K562 (cell line): ENCODE results near the gene GLT8D2. TPM values are rescaled to one million over a fixed set of nuclear protein-coding genes. Genes with fewer than 3 reads are reported as not detected.

Source experiments
- ATAC-seq: fragments of 200-7000 bp; cut with Tn5 transposase; 3 replicates; pipeline ENCODE4 v1.9.1; 2020; ENCODE audit warnings: moderate library complexity
- BruUV-seq: library from RNA; stranded (reverse); fragments of 400-500 nt; replicated peaks from 2 replicates; lab custom pipeline; 2021; lab: Mats Ljungman, UMichigan
- CTCF ChIA-PET: fragments of 300-600 bp; formaldehyde crosslinking; extraction: SDS; loops from one replicate; lab custom pipeline; 2021; ENCODE audit warnings: low intra/inter-chr PET ratio; lab: Yijun Ruan, JAX
- POLR2A ChIA-PET: fragments of 300-600, 350-650 bp; sonication (Branson Sonifier 250); formaldehyde crosslinking; extraction: SDS; loops from one replicate; lab custom pipeline; 2021; ENCODE audit warnings: antibody characterized with exemption, inconsistent platforms; lab: Yijun Ruan, JAX
- DNase-seq, 4 experiments: peaks; one replicate each; pipeline versions ENCODE4 v3.0.0 to v3.0.0-alpha.2; 2011 to 2018; ENCODE audit warnings: low spot score in 3 of 4, mixed read lengths in 3 of 4; ENCODE audit errors: extremely low read depth in 1 of 4
- FAIRE-seq: peaks from 2 replicates; lab custom pipeline; 2011; peaks lifted over from hg19 to GRCh38; lab: Jason Lieb, UNC
- H2AFZ ChIP-seq: 2 replicates; pipeline ENCODE4 v1.6.0; 2011; ENCODE audit warnings: low read depth, low read length, control low read depth, inconsistent platforms
- H3K27ac ChIP-seq: fragments of 200-600 bp; 3 replicates; pipeline ENCODE4 v1.8.0; 2011; ENCODE audit warnings: low read depth, mild to moderate bottlenecking, control low read depth, inconsistent platforms, low read length, moderate library complexity, mixed read lengths; ENCODE audit errors: extremely low read depth
- H3K27me3 ChIP-seq, 2 experiments: fragments of 300-600 bp in 1 of 2; 2 replicates in 1 of 2; 3 replicates in 1 of 2; pipeline versions ENCODE4 v1.6.0 to v1.8.0; 2011; ENCODE audit warnings: inconsistent platforms in 2 of 2, low read length in 2 of 2, mild to moderate bottlenecking in 1 of 2, mixed read lengths in 1 of 2, moderate library complexity in 1 of 2; ENCODE audit not compliant: control insufficient read depth in 2 of 2, insufficient read depth in 2 of 2
- H3K36me3 ChIP-seq: fragments of 300-600 bp; 3 replicates; pipeline ENCODE4 v1.8.0; 2011; ENCODE audit warnings: mild to moderate bottlenecking, low read length, inconsistent platforms; ENCODE audit not compliant: control insufficient read depth, insufficient read depth
- H3K4me1 ChIP-seq, 2 experiments: fragments of 200-600 bp in 1 of 2; replicated peaks in 1 of 2; 2 replicates in 1 of 2; 3 replicates in 1 of 2; pipeline versions ENCODE4 v1.5.1 to v1.8.0; 2011; ENCODE audit warnings: inconsistent platforms in 2 of 2, low read length in 2 of 2, mild to moderate bottlenecking in 1 of 2, mixed read lengths in 1 of 2, moderate library complexity in 1 of 2; ENCODE audit not compliant: control insufficient read depth in 2 of 2, insufficient read depth in 2 of 2
- H3K4me2 ChIP-seq: 2 replicates; pipeline ENCODE4 v1.6.1; 2011; ENCODE audit warnings: low read length, control low read depth, inconsistent platforms, mixed read lengths; ENCODE audit not compliant: insufficient read depth
- H3K4me3 ChIP-seq: fragments of 200-600 bp; sonication (generic), shearing (Covaris generic); 2 replicates; pipeline ENCODE4 v1.5.1; 2016; ENCODE audit warnings: control low read depth, inconsistent platforms
- H3K79me2 ChIP-seq: fragments of 200-600 bp; 3 replicates; pipeline ENCODE4 v1.8.0; 2011; ENCODE audit warnings: low read length, inconsistent platforms; ENCODE audit not compliant: control insufficient read depth, insufficient read depth
- H3K9ac ChIP-seq, 2 experiments: 2 replicates each; pipeline versions ENCODE4 v1.6.0 to v1.6.1; 2011; ENCODE audit warnings: low read depth in 2 of 2, low read length in 2 of 2, control low read depth in 1 of 2, inconsistent platforms in 1 of 2, mild to moderate bottlenecking in 1 of 2, mixed read lengths in 1 of 2; ENCODE audit not compliant: insufficient read depth in 1 of 2
- H3K9me1 ChIP-seq: one replicate; pipeline ENCODE4 v1.6.0; 2011; ENCODE audit warnings: inconsistent platforms, mild to moderate bottlenecking, low read length, moderate library complexity; ENCODE audit not compliant: control insufficient read depth, insufficient read depth
- H3K9me3 ChIP-seq: replicated peaks from 2 replicates; pipeline ENCODE4 v1.5.1; 2011; ENCODE audit warnings: low read depth, low read length, inconsistent platforms; ENCODE audit not compliant: control insufficient read depth, insufficient read depth
- H4K20me1 ChIP-seq: replicated peaks from 2 replicates; pipeline ENCODE4 v1.6.1; 2011; ENCODE audit warnings: low read length, inconsistent platforms, mixed read lengths; ENCODE audit not compliant: control insufficient read depth, insufficient read depth
- ARID1B ChIP-seq: fragments of 450-650 bp; IDR thresholded peaks from 2 replicates; pipeline ENCODE4 v1.6.1; 2016; ENCODE audit warnings: antibody characterized with exemption, mild to moderate bottlenecking, inconsistent platforms
- ARID2 ChIP-seq: fragments of 450-650 bp; IDR thresholded peaks from 2 replicates; pipeline ENCODE4 v1.6.1; 2017; ENCODE audit warnings: antibody characterized with exemption, mild to moderate bottlenecking
- CEBPG ChIP-seq, 3 experiments: fragments of 200-800 bp in 1 of 3; sonication (Bioruptor generic) in 1 of 3; sonication (generic) in 1 of 3; formaldehyde crosslinking in 1 of 3; IDR thresholded peaks in 2 of 3; conservative IDR thresholded peaks in 1 of 3; 2 replicates each; pipeline versions ENCODE4 v1.6.1 to v1.8.0; 2016 to 2022; ENCODE audit warnings: missing compliant biosample characterization in 2 of 3, missing genetic modification characterization in 2 of 3, mild to moderate bottlenecking in 1 of 3, missing genetic modification reagents in 1 of 3
- FOSL1 ChIP-seq: fragments of 200-800 bp; sonication (Bioruptor generic); conservative IDR thresholded peaks from 2 replicates; pipeline ENCODE4 v1.6.1; 2016; ENCODE audit warnings: missing genetic modification characterization, missing compliant biosample characterization
- JUND ChIP-seq, 2 experiments: IDR thresholded peaks; 2 replicates in 1 of 2; 3 replicates in 1 of 2; pipeline ENCODE4 v1.6.1; 2011; ENCODE audit warnings: borderline replicate concordance in 2 of 2, low read depth in 2 of 2, low read length in 2 of 2, improper control_type of control experiment in 1 of 2, missing biosample characterization in 1 of 2, missing genetic modification characterization in 1 of 2, missing genetic modification reagents in 1 of 2
- MYBL2 ChIP-seq, 2 experiments: fragments of 450-650 bp in 1 of 2; sonication (generic) in 1 of 2; formaldehyde crosslinking in 1 of 2; IDR thresholded peaks; 2 replicates each; pipeline versions ENCODE4 v1.6.1 to v1.8.1; 2017 to 2022; ENCODE audit warnings: borderline replicate concordance in 1 of 2, inconsistent platforms in 1 of 2, low read depth in 1 of 2, mild to moderate bottlenecking in 1 of 2, missing genetic modification reagents in 1 of 2, moderate library complexity in 1 of 2
- RBM14 ChIP-seq: fragments of 200-400 bp; formaldehyde crosslinking; IDR thresholded peaks from 2 replicates; pipeline ENCODE4 v1.6.1; 2018; ENCODE audit warnings: low read depth, mild to moderate bottlenecking, low read length, moderate library complexity, borderline replicate concordance; ENCODE audit not compliant: insufficient read depth
- SIN3B ChIP-seq: fragments of 450-650 bp; IDR thresholded peaks from 2 replicates; pipeline ENCODE4 v1.6.1; 2017; ENCODE audit warnings: low read depth, mild to moderate bottlenecking, moderate library complexity
- SIX5 ChIP-seq, 2 experiments: IDR thresholded peaks; 2 replicates each; pipeline ENCODE4 v1.6.1; 2011; ENCODE audit warnings: low read length in 2 of 2, borderline replicate concordance in 1 of 2, low read depth in 1 of 2, mild to moderate bottlenecking in 1 of 2, moderate library complexity in 1 of 2; ENCODE audit not compliant: insufficient read depth in 1 of 2
- WGBS: fragments of 100-300 bp; shearing (Covaris generic); methylation state at CpG from one replicate; pipeline ENCODE4 v1.1.6; 2016; ENCODE audit warnings: low coverage, mixed read lengths; ENCODE audit not compliant: insufficient coverage; ENCODE audit errors: missing lambda C conversion rate; 5-methylcytosine and 5-hydroxymethylcytosine counted together
- in situ Hi-C: fragments of 300-500 bp; cut with MboI; formaldehyde crosslinking; loops from 4 replicates; pipeline ENCODE4 v1.15.0; 2018; ENCODE audit warnings: inconsistent platforms, mixed read lengths
- intact Hi-C: fragments of 100-400 bp; cut with micrococcal nuclease; formaldehyde crosslinking; loops from 2 replicates; pipeline ENCODE4 v1.14.2; 2022
- polyA plus RNA-seq, 8 experiments: library from polyadenylated mRNA; depleted of rRNA in 4 of 8; stranded (reverse) in 5 of 8; unstranded in 3 of 8; fragments of >200 nt; fragmentation: Nextera tagmentation in 2 of 8; fragmentation: Illumina TruSeq in 1 of 8; extraction: Ambion mirVana in 2 of 8; extraction: Trizol in 1 of 8; gene quantifications; 2 replicates each; pipeline versions ENCODE4 v1.2.1 to v1.2.3, GENCODE V29; 2011 to 2014; ENCODE audit warnings: inconsistent platforms in 1 of 8, missing spikeins in 1 of 8
- total RNA-seq, 7 experiments: library from RNA; depleted of rRNA in 6 of 7; stranded (reverse); fragments of >200 nt in 6 of 7; fragmentation: Illumina TruSeq in 2 of 7; extraction: Trizol in 2 of 7; gene quantifications; 2 replicates each; pipeline versions ENCODE4 v1.2.1 to v1.2.3, GENCODE V29; 2011 to 2021; ENCODE audit warnings: low replicate concordance in 1 of 7
- TF ChIP-seq, protein P1 (sequence below), 2 experiments: IDR thresholded peaks in 1 of 2; conservative IDR thresholded peaks in 1 of 2; 2 replicates each; pipeline ENCODE4 v1.6.1; 2016; ENCODE audit warnings: low read depth in 2 of 2, mild to moderate bottlenecking in 1 of 2, missing compliant biosample characterization in 1 of 2, missing genetic modification characterization in 1 of 2, moderate library complexity in 1 of 2
- TF ChIP-seq, protein P2 (sequence below): IDR thresholded peaks from 3 replicates; pipeline ENCODE4 v1.6.1; 2011; ENCODE audit warnings: borderline replicate concordance, mild to moderate bottlenecking; ENCODE audit not compliant: insufficient read length, insufficient read depth
- TF ChIP-seq, protein P3 (sequence below), 2 experiments: fragments of 450-650 bp in 1 of 2; sonication (generic) in 1 of 2; formaldehyde crosslinking in 1 of 2; IDR thresholded peaks in 1 of 2; conservative IDR thresholded peaks in 1 of 2; 2 replicates each; pipeline versions ENCODE4 v1.6.1 to v1.8.1; 2016 to 2023; ENCODE audit warnings: mild to moderate bottlenecking in 2 of 2, moderate library complexity in 2 of 2, inconsistent platforms in 1 of 2, missing genetic modification reagents in 1 of 2

GLT8D2 gene
- total and polyA plus RNA-seq, 9 of the 15 experiments (the other 6 are each of a cell fraction or from before 2014, with no cell fraction given): 0.18 to 0.27 (median 0.18) TPM; not detected in 6

- H3K4me1 ChIP-seq: peaks cover 6 to 14% of the 10 kb centered on the region in 2 experiments; a peak in 4 of 5 replicates
- intact Hi-C loops (no loop called here), in situ Hi-C loops (no loop called here)
- peak overlapping the region; percentile 57 for H3K4me2 ChIP-seq
- no peaks in the 10 kb centered on the region for H4K20me1 ChIP-seq
- no peak overlapping the region for H3K4me3 ChIP-seq
- H3K9me1 ChIP-seq: no peaks in the 10 kb centered on the region
- H3K79me2 ChIP-seq: no peaks in the 10 kb centered on the region
- no peaks in the 10 kb centered on the region for H3K36me3 ChIP-seq
- H3K27ac ChIP-seq: no peak overlapping the region
- no peaks in the 10 kb centered on the region; a peak in 1 of 5 replicates for H3K27me3 ChIP-seq
- H3K9ac ChIP-seq: peak overlapping the region; percentile 23 to 81; a peak in 2 of 4 replicates
- ChIA-PET POLR2A (interaction anchor here (0.6 to 1.8 kb wide), 8 partner anchors 14 to 156 kb away, joined by 3 to 11 read pairs (median 4); partner anchors contain the start of genes HSP90B1, NT5DC3 and TDG), CTCF (no interaction called here)
- 5% methylated on average over 16 of the region's 16 CpGs for WGBS
- FAIRE-seq (peak; percentile 52), ATAC-seq (peak; percentile 79), DNase-seq (peak in 2 of 4 experiments; percentile 24 to 40)
- peak overlapping the region; percentile 79 for H2AFZ ChIP-seq
- no peaks in the 10 kb centered on the region for H3K9me3 ChIP-seq
- BruUV-seq: no TSS peak
- 0 out of 2 replicates have a peak, but pooled peaks have one; percentile 14 for TF ChIP-seq FOSL1 (tag)
- TF ChIP-seq ARID2: no peak
- TF ChIP-seq, protein P1, sequence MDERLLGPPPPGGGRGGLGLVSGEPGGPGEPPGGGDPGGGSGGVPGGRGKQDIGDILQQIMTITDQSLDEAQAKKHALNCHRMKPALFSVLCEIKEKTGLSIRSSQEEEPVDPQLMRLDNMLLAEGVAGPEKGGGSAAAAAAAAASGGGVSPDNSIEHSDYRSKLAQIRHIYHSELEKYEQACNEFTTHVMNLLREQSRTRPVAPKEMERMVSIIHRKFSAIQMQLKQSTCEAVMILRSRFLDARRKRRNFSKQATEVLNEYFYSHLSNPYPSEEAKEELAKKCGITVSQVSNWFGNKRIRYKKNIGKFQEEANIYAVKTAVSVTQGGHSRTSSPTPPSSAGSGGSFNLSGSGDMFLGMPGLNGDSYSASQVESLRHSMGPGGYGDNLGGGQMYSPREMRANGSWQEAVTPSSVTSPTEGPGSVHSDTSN (CRISPR knock-in tag; IDR thresholded peaks at IDR 0.05; ENCODE audit: low read depth): no peak
- TF ChIP-seq, protein P1 (tag; conservative IDR thresholded peaks at IDR 0.05; ENCODE audit: low read depth): 0 out of 2 replicates have a peak, but pooled peaks have one; percentile 7
- no peak for TF ChIP-seq SIX5 (IDR thresholded peaks at IDR 0.05; ENCODE audit: borderline replicate concordance in 1 of 2, insufficient read depth in 1 of 2, low read depth in 1 of 2, low read length in 2 of 2)
- no peak for TF ChIP-seq SIN3B
- TF ChIP-seq, protein P2, sequence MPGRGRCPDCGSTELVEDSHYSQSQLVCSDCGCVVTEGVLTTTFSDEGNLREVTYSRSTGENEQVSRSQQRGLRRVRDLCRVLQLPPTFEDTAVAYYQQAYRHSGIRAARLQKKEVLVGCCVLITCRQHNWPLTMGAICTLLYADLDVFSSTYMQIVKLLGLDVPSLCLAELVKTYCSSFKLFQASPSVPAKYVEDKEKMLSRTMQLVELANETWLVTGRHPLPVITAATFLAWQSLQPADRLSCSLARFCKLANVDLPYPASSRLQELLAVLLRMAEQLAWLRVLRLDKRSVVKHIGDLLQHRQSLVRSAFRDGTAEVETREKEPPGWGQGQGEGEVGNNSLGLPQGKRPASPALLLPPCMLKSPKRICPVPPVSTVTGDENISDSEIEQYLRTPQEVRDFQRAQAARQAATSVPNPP: no peak
- peak; percentile 33; the same call in 1 of the 2 replicates for TF ChIP-seq ARID1B
- TF ChIP-seq MYBL2 (IDR thresholded peaks at IDR 0.05; ENCODE audit: low read depth): no peak
- no peak for TF ChIP-seq MYBL2 (CRISPR knock-in tag; IDR thresholded peaks at IDR 0.05; ENCODE audit: borderline replicate concordance)
- no peak for TF ChIP-seq CEBPG (CRISPR knock-in tag; IDR thresholded peaks at IDR 0.05)
- TF ChIP-seq CEBPG (tag; conservative IDR thresholded peaks at IDR 0.05 in 1 of 2, IDR thresholded peaks at IDR 0.05 in 1 of 2): peak in 1 of 2 experiments; percentile 68; a peak in 2 of 4 replicates
- TF ChIP-seq RBM14: no peak
- peak; percentile 55; the same call in 1 of the 2 replicates for TF ChIP-seq JUND (IDR thresholded peaks at IDR 0.05; ENCODE audit: borderline replicate concordance, low read depth, low read length)
- peak; percentile 70; the same call in 2 of the 3 replicates for TF ChIP-seq JUND (tag; IDR thresholded peaks at IDR 0.05; ENCODE audit: borderline replicate concordance, low read depth, low read length)
- TF ChIP-seq, protein P3, sequence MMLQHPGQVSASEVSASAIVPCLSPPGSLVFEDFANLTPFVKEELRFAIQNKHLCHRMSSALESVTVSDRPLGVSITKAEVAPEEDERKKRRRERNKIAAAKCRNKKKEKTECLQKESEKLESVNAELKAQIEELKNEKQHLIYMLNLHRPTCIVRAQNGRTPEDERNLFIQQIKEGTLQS (IDR thresholded peaks at IDR 0.05): peak; percentile 89
- TF ChIP-seq, protein P3 (CRISPR knock-in tag; conservative IDR thresholded peaks at IDR 0.05): no peak
Measured at GRCh38 chr12:103997286-103997900, 52.6 kb downstream of the GLT8D2 start.
